GM18499 (cell line): ENCODE results near the gene RP2.

ENCODE experiments used
- ATAC-seq: cut with Tn5 transposase; IDR thresholded peaks from one replicate; pipeline ENCODE4 v1.9.1; 2021; ENCODE audit warnings: moderate number of reproducible peaks; ENCODE audit not compliant: insufficient read depth, unreplicated experiment

Gene RP2

DNA sequence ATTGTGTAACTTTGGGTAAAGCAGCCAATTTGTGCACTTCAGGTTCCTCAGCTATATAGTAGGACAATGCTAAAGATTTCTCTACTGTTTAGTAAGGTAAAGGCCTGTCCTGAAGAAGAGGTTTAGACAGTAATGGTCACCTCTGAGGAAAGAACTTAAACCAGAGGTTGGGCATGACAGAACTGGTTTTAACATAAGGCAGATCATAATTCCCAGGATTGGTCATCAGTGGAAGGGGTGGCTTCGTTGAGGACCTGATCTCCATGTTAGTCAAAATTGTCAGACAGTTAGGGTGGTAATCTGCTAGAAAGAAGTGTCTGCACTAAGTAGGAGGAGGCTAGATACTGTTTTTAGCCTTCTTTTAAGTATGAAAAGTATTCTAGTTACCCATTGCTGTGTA is 4.1 kb downstream of the RP2 start:
- no peak for ATAC-seq

DNA sequence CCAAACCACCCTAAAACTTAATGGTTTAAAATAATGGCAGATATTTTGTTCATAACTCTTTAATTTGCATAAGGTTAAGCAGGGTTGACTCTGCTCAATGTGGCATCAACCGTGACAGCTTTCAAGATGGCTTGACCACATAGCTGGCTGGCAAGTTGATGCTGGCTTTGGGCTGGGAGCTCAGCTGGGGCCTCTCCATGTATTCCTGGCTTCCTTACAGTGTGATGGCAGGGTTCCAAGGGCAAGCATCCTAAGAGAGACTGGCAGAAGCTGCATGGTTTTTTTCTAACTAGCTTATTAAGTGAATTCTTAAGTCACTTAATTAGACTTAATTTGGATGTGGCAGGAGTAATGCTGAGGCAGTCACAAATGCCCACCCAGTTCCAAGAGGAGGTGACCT is 4.5 kb downstream of the RP2 start:
- ATAC-seq = no peak

DNA sequence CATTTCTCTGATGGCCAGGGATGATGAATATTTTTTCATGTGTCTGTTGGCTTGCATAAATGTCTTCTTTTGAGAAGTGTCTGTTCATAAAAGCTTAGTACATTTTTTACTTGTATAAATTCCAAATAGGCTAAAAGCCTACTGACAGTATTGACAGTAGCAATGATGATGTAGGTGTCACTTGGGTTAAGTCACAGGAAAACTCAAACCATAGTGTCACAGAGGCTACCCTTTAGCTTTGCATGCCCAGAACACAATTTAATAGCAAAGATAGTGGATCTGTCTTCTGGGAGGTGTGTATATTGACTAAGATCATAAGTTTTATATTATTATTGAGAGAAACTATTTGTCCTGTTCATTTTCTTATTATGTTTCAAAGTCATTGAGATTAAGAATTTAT is 8.1 kb downstream of the RP2 start:
- ATAC-seq = no peak

DNA sequence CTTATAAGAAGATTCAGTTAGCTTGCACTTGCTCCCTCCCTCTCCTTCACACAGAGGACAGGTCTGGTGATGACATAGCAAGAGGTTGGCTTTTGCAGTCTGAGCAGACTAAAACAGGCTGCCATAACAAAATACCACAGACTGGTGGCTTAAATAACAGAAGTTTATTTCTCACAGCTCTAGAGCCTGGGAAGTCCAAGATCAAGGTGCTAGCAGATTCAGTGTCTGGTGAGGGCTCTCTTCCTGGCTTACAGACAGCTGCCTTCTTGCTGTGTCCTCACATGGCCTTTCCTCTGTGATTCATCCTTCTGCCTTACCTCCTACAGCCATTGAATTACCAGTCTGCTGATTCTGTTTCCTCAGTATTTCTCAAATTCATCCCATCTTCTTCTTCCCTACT is 13.1 kb downstream of the RP2 start:
- ATAC-seq = no peak

DNA sequence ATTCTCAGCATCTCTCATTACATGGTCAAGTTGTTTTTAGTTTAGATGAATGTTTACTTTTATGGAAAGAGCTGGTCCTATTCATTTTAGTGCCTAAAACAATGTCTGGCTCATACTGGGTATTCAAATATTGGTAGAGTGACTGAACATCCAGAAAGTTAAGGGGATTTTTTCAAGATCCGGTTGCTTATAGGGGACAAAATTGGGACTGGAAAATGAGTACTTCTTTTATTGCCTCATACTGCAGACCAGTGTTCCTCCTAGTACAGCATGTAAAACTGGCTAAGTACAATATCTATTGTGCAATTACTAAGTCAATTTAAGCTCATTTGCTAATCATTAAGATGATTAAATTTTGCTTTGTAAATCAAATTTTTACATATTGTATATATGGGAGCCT is 13.9 kb downstream of the RP2 start:
- ATAC-seq = no peak

DNA sequence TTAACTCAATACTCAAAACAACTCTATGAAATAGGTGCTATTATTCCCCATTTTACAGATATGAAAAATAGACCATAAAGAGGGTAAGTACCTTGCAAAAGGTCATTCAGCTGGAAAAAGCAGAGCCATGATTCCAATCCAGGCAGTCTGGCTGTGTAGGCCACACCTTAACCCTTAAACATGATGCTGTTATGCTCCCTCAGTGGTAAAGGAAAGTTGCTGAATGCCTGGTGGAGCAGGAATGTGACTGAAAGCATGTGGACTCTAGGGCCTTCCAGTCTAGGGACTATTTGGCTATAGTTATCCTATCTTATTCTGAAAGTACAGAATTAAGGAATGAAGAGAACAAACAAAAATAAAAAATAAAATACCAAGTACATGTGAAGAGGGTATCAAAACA is 19.6 kb downstream of the RP2 start:
- ATAC-seq = no peak

DNA sequence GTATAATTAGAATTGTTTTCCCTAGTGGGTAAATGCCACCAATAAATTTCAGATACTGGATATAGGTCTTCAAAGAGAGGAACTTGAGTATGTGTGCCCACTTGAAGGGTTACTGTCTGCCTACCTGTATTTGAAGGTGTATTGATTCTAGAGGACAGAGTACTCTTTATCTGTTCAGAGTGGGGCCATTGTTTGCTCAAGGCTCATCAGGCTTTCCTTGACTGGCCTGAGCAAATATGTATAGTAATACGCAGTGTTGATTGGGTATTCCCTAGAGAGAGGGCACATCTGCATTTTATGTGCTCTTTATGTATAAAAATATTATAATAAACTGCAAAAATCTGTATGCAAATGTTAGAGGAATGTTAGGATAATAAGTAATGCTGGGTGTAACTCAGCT is 23.7 kb downstream of the RP2 start:
- ATAC-seq = no peak

GRCh38 chrX:46863072-46863471 is 26.2 kb downstream of the RP2 start:
- ATAC-seq = no peak

- no peak for ATAC-seq
These were observed 27.8 kb downstream of the RP2 start for GRCh38 chrX:46864606-46865005.

DNA sequence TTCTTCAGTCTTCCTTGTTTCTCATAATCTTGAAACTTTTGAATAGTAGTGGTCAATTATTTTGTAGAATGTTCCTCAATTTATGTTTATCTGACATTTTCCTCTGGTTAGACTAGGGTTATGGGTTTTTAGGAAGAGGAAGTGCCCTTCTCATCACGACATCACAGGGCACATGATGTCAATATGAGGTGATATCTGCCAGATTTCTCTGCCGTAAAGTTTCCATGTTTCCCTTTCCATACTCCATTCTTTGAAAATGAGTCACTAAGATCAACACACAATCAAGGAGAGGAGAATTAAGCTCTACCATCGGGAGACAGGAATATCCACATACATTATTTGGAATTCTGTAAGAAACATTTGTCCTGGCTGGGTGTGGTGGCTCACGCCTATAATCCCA is 28.4 kb downstream of the RP2 start:
- ATAC-seq = no peak

DNA sequence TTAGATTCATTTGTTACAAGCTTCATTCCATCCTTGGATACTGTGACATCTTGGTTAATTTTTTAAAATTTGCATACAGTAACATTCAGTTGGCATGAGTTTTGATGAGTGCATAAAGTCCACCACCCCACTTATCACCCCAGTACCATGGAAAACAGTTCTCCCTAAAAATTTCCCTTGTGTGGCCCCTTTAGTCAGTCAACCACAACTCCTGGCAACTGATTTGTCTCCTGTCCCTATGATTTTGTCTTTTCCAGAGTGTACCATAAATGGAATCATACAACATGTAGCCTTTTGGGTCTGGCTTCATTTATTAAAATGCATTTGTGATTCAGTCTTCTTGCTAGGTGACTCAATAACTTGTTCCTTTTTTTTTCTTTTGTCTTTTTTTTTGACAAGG is 29.9 kb downstream of the RP2 start:
- no peak for ATAC-seq

DNA sequence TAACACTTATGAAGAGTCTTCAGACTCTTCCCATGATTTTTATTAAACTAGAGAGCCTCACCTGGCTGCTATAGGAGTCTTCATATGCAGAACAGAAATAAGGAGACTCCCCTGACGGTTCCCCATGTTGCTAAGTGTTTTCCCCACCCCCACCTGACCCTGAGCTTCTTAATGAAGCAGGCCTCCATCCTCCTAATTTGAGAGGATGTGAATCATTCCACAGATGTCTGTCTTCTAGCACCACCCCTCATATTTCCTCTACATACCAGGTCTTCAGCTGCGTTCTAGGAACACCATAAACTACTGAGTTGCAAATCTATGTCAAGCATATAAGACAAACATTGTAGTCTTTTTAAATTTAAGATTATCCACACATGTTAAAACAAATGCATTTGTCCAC is 36.9 kb downstream of the RP2 start:
- ATAC-seq = no peak

GRCh38 chrX:46876901-46877300 is 40.1 kb downstream of the RP2 start:
- ATAC-seq = no peak

- ATAC-seq = no peak
These were observed 45.4 kb downstream of the RP2 start for GRCh38 chrX:46882266-46882665.

DNA sequence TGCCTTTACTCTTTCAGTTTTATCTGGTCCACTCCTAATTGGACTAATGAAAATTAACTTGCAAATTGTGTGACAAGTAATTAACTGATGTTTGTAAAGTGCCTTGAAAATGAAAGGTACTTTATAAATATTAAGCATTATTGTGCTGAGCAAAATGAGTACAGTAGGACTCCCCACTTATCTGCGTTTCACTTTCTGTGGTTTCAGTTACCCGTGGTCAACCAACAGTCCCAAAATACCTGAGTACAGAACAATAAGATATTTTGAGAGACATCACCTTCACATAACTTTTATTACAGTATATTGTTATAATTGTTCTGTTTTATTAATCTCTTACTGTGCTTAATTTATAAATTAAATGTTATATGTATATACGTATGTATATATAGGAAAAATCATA is 48.0 kb downstream of the RP2 start:
- ATAC-seq = no peak

DNA sequence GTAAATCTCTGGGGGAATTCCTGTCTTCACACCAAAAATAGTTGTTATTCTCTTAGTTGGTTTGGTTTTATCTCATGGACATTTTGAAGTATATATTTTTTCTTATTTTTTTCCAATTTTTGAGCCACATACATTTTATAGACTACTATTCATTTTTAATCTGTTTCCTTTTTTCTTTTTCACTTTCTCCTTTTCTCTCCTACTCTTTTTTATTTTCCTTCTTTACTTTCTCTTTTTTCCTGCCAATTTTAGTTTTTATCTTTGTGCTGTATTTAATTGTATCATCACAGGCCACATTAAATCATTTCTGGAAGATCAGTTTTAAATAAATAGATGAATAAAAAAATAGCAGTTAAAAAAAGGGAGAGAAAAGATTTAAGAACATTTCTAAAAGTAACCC is 61.4 kb downstream of the RP2 start:
- no peak for ATAC-seq

GRCh38 chrX:46903458-46904242 is 66.8 kb downstream of the RP2 start:
- no peak for ATAC-seq

GRCh38 chrX:46904626-46905025 is 67.8 kb downstream of the RP2 start:
- ATAC-seq = no peak

- no peak for ATAC-seq
These were observed 73.6 kb downstream of the RP2 start for GRCh38 chrX:46910415-46910814.

- ATAC-seq = no peak
These were observed 75.3 kb downstream of the RP2 start, which contains the start of gene JADE3 for GRCh38 chrX:46912098-46912602. JADE3 (plus strand) TSS chrX:46912421; CDS start chrX:46984895, 72,474 bp downstream.

GRCh38 chrX:46912603-46913491 is 76.0 kb downstream of the RP2 start:
- no peak for ATAC-seq
